Endothelial cell of umbilical vein (primary cell): ENCODE measurements around the gene BHLHE23. TPM values are rescaled to one million over a fixed set of nuclear protein-coding genes. Genes with fewer than 3 reads are reported as not detected.

Experiments
- BruUV-seq: library from RNA; stranded (reverse); fragments of 400-500 nt; replicated peaks from 2 replicates; lab custom pipeline; 2021; lab: Mats Ljungman, UMichigan
- CTCF ChIA-PET: fragments of 300-600, 350-600 bp; sonication (Branson Sonifier 250); formaldehyde crosslinking; loops from one replicate; lab custom pipeline; 2021; ENCODE audit warnings: antibody characterized with exemption, inconsistent platforms; lab: Charles Lee
- POLR2A ChIA-PET: fragments of 300-600, 350-600 bp; sonication (Branson Sonifier 250); formaldehyde crosslinking; loops from one replicate; lab custom pipeline; 2021; ENCODE audit warnings: antibody characterized with exemption, inconsistent platforms; lab: Charles Lee
- DNase-seq: peaks from one replicate; pipeline ENCODE4 v3.0.0-alpha.2; 2011; ENCODE audit warnings: low read depth, low spot score
- FAIRE-seq: peaks from 2 replicates; lab custom pipeline; 2011; peaks lifted over from hg19 to GRCh38; lab: Jason Lieb, UNC
- H2AFZ ChIP-seq: 2 replicates; pipeline ENCODE4 v1.6.0; 2012; ENCODE audit warnings: low read depth, low read length, control low read depth, inconsistent platforms
- H3K27ac ChIP-seq: 2 replicates; pipeline ENCODE4 v1.5.1; 2011; ENCODE audit warnings: low read depth, mild to moderate bottlenecking, control low read depth, low read length, moderate library complexity; ENCODE audit not compliant: insufficient read depth
- H3K27me3 ChIP-seq, 2 experiments: 2 replicates each; pipeline versions ENCODE4 v1.6.0 to v1.6.1; 2011; ENCODE audit warnings: low read length in 2 of 2, mixed read lengths in 1 of 2; ENCODE audit not compliant: control insufficient read depth in 2 of 2, insufficient read depth in 2 of 2
- H3K36me3 ChIP-seq, 2 experiments: 2 replicates in 1 of 2; 3 replicates in 1 of 2; pipeline ENCODE4 v1.5.1; 2011; ENCODE audit warnings: low read length in 2 of 2, mild to moderate bottlenecking in 1 of 2, moderate library complexity in 1 of 2; ENCODE audit not compliant: control insufficient read depth in 2 of 2, insufficient read depth in 2 of 2; ENCODE audit errors: extremely low read depth in 1 of 2
- H3K4me1 ChIP-seq: 3 replicates; pipeline ENCODE4 v1.5.1; 2011; ENCODE audit warnings: mild to moderate bottlenecking, low read length; ENCODE audit not compliant: control insufficient read depth, insufficient read depth; ENCODE audit errors: extremely low read depth
- H3K4me2 ChIP-seq: 2 replicates; pipeline ENCODE4 v1.6.1; 2011; ENCODE audit warnings: low read length, control low read depth, mixed read lengths; ENCODE audit not compliant: insufficient read depth
- H3K4me3 ChIP-seq, 3 experiments: fragments of 200-600 bp in 1 of 3; sonication (generic), shearing (Covaris generic) in 1 of 3; replicated peaks in 1 of 3; 2 replicates each; pipeline ENCODE4 v1.5.1; 2011 to 2016; ENCODE audit warnings: control low read depth in 3 of 3, low read length in 3 of 3, mild to moderate bottlenecking in 2 of 3, inconsistent platforms in 1 of 3, low read depth in 1 of 3, moderate library complexity in 1 of 3; ENCODE audit not compliant: insufficient read depth in 1 of 3
- H3K79me2 ChIP-seq: 2 replicates; pipeline ENCODE4 v1.6.0; 2012; ENCODE audit warnings: low read length, inconsistent platforms; ENCODE audit not compliant: control insufficient read depth, insufficient read depth
- H3K9ac ChIP-seq: replicated peaks from 2 replicates; pipeline ENCODE3; 2011; ENCODE audit warnings: low read length, control low read depth; ENCODE audit not compliant: insufficient read depth; ENCODE audit errors: extremely low read depth
- H3K9me1 ChIP-seq: replicated peaks from 3 replicates; pipeline ENCODE4 v1.6.0; 2011; ENCODE audit warnings: mild to moderate bottlenecking, low read length; ENCODE audit not compliant: control insufficient read depth, insufficient read depth; ENCODE audit errors: extremely low read depth
- H3K9me3 ChIP-seq: replicated peaks from 2 replicates; pipeline ENCODE4 v1.5.1; 2012; ENCODE audit warnings: low read length, inconsistent platforms; ENCODE audit not compliant: control insufficient read depth, insufficient read depth
- H4K20me1 ChIP-seq: replicated peaks from 2 replicates; pipeline ENCODE3; 2011; ENCODE audit warnings: mild to moderate bottlenecking, low read length; ENCODE audit not compliant: control insufficient read depth, insufficient read depth; ENCODE audit errors: extremely low read depth
- EZH2 ChIP-seq: IDR thresholded peaks from 2 replicates; pipeline ENCODE4 v1.6.1; 2012; ENCODE audit warnings: borderline replicate concordance, low read depth, mild to moderate bottlenecking, moderate library complexity, low read length, inconsistent platforms; ENCODE audit not compliant: severe bottlenecking
- FOS ChIP-seq: IDR thresholded peaks from 2 replicates; pipeline ENCODE4 v1.6.1; 2011; ENCODE audit warnings: mild to moderate bottlenecking, low read length, moderate library complexity, borderline replicate concordance; ENCODE audit not compliant: insufficient read depth
- GATA2 ChIP-seq: IDR thresholded peaks from 2 replicates; pipeline ENCODE4 v1.7.0; 2011; ENCODE audit warnings: low read depth, mild to moderate bottlenecking, moderate library complexity, mixed read lengths, low read length; ENCODE audit not compliant: insufficient read length, insufficient read depth
- JUN ChIP-seq: IDR thresholded peaks from 2 replicates; pipeline ENCODE4 v1.6.1; 2011; ENCODE audit warnings: borderline replicate concordance, low read depth; ENCODE audit not compliant: insufficient read length, insufficient read depth
- MYC ChIP-seq: IDR thresholded peaks from one replicate; pipeline ENCODE4 v1.6.1; 2011; ENCODE audit warnings: mild to moderate bottlenecking, low read depth, low read length
- POLR2A ChIP-seq: IDR thresholded peaks from 2 replicates; pipeline ENCODE4 v1.6.1; 2012; ENCODE audit warnings: low read depth, mild to moderate bottlenecking, control low read depth, low read length
- POLR2AphosphoS5 ChIP-seq: IDR thresholded peaks from 2 replicates; pipeline ENCODE4 v1.6.1; 2012; ENCODE audit warnings: low read depth, mild to moderate bottlenecking, control low read depth, low read length, moderate library complexity; ENCODE audit not compliant: insufficient read depth
- dilution Hi-C: fragments of 300-500 bp; cut with MboI; formaldehyde crosslinking; loops from one replicate; pipeline ENCODE4 v1.15.0; 2019; ENCODE audit warnings: low sequenced_read_pairs; ENCODE audit not compliant: extremely low pct_ligation_motif_present
- intact Hi-C: fragments of 100-400 bp; cut with micrococcal nuclease; formaldehyde crosslinking; loops from one replicate; pipeline ENCODE4 v1.10.0; 2022
- polyA plus RNA-seq, 4 experiments: library from polyadenylated mRNA; depleted of rRNA in 3 of 4; stranded (reverse) in 3 of 4; unstranded in 1 of 4; fragments of >200 nt; gene quantifications; 2 replicates each; pipeline versions ENCODE4 v1.2.1 to v1.2.3, GENCODE V29; 2011 to 2012; ENCODE audit warnings: missing spikeins in 1 of 4
- total RNA-seq: library from RNA; stranded (reverse); gene quantifications from 2 replicates; pipeline ENCODE4 v1.2.3, GENCODE V29; 2021
- TF ChIP-seq, protein P1 (sequence below), 2 donors: IDR thresholded peaks; 1 replicate in 1 of 2; 2 replicates in 1 of 2; pipeline ENCODE4 v1.5.1; 2011; ENCODE audit warnings: low read length in 2 of 2, mild to moderate bottlenecking in 2 of 2, moderate library complexity in 2 of 2, control low read depth in 1 of 2, inconsistent platforms in 1 of 2, low read depth in 1 of 2; ENCODE audit not compliant: insufficient read depth in 1 of 2; ENCODE audit errors: extremely low read depth in 1 of 2
- TF ChIP-seq, protein P2 (sequence below): IDR thresholded peaks from 2 replicates; pipeline ENCODE4 v1.6.1; 2011; ENCODE audit not compliant: insufficient read depth, insufficient read length

Gene BHLHE23
- total and polyA plus RNA-seq, 2 donors (not counting 3 experiments of a cell fraction or from before 2014, with no cell fraction given) = not detected

DNA sequence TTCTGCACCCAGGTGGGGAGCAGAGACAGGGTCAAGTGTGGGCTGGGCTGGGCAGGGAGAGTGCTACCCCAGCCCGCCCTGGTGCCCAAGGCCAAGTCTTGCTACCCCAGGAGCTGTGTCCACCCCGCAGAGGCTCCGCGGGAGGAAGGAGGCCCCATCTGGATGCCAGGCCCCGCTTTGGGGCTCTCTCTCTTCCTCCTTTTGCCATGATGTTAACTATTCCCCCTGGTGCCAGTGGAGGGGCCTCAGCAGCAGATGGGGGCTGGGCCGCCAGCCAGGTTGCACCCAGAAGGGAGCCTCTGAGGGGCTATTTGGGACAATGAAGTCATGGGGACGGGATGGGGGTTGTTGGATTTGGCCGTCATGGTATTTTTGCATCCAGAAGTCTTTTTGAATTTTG lies 45.0 kb downstream of the BHLHE23 start:
- H3K27me3 ChIP-seq = no peaks in the 10 kb centered on the region
- no peaks in the 10 kb centered on the region for H3K79me2 ChIP-seq
- FAIRE-seq (no peak), DNase-seq (no peak)
- ChIA-PET POLR2A (no interaction called here), CTCF (interaction anchor here (2.2 kb wide), 1 partner anchor 11 kb away, joined by 7 read pairs; no protein-coding TSS in a partner anchor)
- H3K4me3 ChIP-seq = no peak overlapping the region
- H3K36me3 ChIP-seq = peaks cover 5 to 7% of the 10 kb centered on the region in 2 experiments
- H4K20me1 ChIP-seq = no peaks in the 10 kb centered on the region
- no peak overlapping the region for H2AFZ ChIP-seq
- no peak overlapping the region for H3K4me2 ChIP-seq
- no peaks in the 10 kb centered on the region for H3K4me1 ChIP-seq
- TF ChIP-seq GATA2 = no peak
- no TSS peak for BruUV-seq
- no peak overlapping the region for H3K9ac ChIP-seq
- dilution Hi-C loops (no loop called here), intact Hi-C loops (no loop called here)
- H3K27ac ChIP-seq = no peak overlapping the region
- H3K9me1 ChIP-seq = no peaks in the 10 kb centered on the region
- no peaks in the 10 kb centered on the region for H3K9me3 ChIP-seq

DNA sequence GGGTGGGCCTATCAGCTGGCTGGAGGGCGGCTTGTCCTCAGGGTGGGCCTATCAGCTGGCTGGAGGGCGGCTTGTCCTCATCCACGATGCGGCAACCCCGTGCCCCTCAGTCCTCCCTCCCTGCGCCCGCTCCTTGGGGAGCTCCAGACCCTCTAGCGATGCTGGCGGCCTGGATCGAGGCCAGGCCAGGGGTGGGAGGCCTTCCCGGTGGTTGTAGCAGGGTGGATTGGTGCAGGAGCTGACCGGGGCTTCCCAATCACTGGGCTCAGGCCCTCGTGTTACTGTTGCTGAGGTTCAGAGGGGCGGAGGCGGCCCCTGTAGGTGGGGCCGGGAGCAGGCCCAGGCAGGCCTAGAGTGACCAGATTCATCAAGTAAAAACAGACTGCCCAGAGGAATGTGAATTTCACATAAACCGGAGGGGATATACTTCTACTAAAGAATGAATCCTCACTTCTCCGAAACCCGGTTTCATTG lies 45.4 kb downstream of the BHLHE23 start:
- Histone ChIP-seq H3K4me1 (no peaks in the 10 kb centered on the region), H3K9me3 (no peaks in the 10 kb centered on the region), H3K9me1 (no peaks in the 10 kb centered on the region), H3K79me2 (no peaks in the 10 kb centered on the region), H2AFZ (no peak overlapping the region), H3K4me3 (no peak overlapping the region), H3K27ac (no peak overlapping the region), H4K20me1 (no peaks in the 10 kb centered on the region), H3K27me3 (no peaks in the 10 kb centered on the region), H3K36me3 (peaks cover 3 to 7% of the 10 kb centered on the region in 2 experiments), H3K9ac (no peak overlapping the region), H3K4me2 (no peak overlapping the region)
- no peak for FAIRE-seq
- BruUV-seq = no TSS peak
- intact Hi-C loops = no loop called here
- TF ChIP-seq GATA2 = no peak
- no peak for TF ChIP-seq FOS
- no peak for TF ChIP-seq EZH2
- no peak for TF ChIP-seq POLR2AphosphoS5
- TF ChIP-seq JUN = no peak
- TF ChIP-seq POLR2A = no peak
- TF ChIP-seq, protein P1, sequence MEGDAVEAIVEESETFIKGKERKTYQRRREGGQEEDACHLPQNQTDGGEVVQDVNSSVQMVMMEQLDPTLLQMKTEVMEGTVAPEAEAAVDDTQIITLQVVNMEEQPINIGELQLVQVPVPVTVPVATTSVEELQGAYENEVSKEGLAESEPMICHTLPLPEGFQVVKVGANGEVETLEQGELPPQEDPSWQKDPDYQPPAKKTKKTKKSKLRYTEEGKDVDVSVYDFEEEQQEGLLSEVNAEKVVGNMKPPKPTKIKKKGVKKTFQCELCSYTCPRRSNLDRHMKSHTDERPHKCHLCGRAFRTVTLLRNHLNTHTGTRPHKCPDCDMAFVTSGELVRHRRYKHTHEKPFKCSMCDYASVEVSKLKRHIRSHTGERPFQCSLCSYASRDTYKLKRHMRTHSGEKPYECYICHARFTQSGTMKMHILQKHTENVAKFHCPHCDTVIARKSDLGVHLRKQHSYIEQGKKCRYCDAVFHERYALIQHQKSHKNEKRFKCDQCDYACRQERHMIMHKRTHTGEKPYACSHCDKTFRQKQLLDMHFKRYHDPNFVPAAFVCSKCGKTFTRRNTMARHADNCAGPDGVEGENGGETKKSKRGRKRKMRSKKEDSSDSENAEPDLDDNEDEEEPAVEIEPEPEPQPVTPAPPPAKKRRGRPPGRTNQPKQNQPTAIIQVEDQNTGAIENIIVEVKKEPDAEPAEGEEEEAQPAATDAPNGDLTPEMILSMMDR (IDR thresholded peaks at IDR 0.05; ENCODE audit: extremely low read depth in 1 of 2, insufficient read depth in 1 of 2, low read depth in 1 of 2, low read length in 2 of 2) = no peak
- TF ChIP-seq MYC = no peak
- TF ChIP-seq, protein P2, sequence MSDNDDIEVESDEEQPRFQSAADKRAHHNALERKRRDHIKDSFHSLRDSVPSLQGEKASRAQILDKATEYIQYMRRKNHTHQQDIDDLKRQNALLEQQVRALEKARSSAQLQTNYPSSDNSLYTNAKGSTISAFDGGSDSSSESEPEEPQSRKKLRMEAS = no peak
- CTCF ChIA-PET = interaction anchor here (2.2 kb wide), 1 partner anchor 11 kb away, joined by 7 read pairs; no protein-coding TSS in a partner anchor
- POLR2A ChIA-PET = no interaction called here
- dilution Hi-C loops = no loop called here
- no peak for DNase-seq
